Activated T-helper 17 cell treated with anti-CD3 and anti-CD28 coated beads, Interleukin-2, amount 50 U/mL, for 72 hours (primary cell): ENCODE measurements around the gene MTA1. TPM values are rescaled to one million over a fixed set of nuclear protein-coding genes. Genes with fewer than 3 reads are reported as not detected.

Experiments used
- ATAC-seq: fragments of 150-1000 bp; cut with Tn5 transposase; replicated peaks from 2 replicates; pipeline ENCODE4 v1.10.0; 2021; ENCODE audit warnings: mild to moderate bottlenecking, moderate library complexity
- H3K27ac Mint-ChIP-seq: one replicate; pipeline ENCODE4 v1.8.0; 2022; ENCODE audit warnings: mixed read lengths
- H3K27me3 Mint-ChIP-seq: one replicate; pipeline ENCODE4 v1.8.0; 2022; ENCODE audit warnings: mixed read lengths
- H3K36me3 Mint-ChIP-seq: one replicate; pipeline ENCODE4 v1.8.0; 2022; ENCODE audit warnings: low read depth, mild to moderate bottlenecking, mixed read lengths
- H3K4me1 Mint-ChIP-seq: one replicate; pipeline ENCODE4 v1.8.0; 2022; ENCODE audit warnings: mixed read lengths
- H3K4me3 Mint-ChIP-seq: one replicate; pipeline ENCODE4 v1.8.0; 2022; ENCODE audit warnings: mild to moderate bottlenecking, mixed read lengths
- H3K9me3 Mint-ChIP-seq: one replicate; pipeline ENCODE4 v1.8.0; 2022; ENCODE audit warnings: mixed read lengths
- total RNA-seq, 2 donors: library from RNA; stranded (reverse); gene quantifications; one replicate each; pipeline ENCODE4 v1.2.3, GENCODE V29; 2022

MTA1 gene
- total RNA-seq, 2 donors from 2014 or later: 99.4 to 144 TPM

DNA sequence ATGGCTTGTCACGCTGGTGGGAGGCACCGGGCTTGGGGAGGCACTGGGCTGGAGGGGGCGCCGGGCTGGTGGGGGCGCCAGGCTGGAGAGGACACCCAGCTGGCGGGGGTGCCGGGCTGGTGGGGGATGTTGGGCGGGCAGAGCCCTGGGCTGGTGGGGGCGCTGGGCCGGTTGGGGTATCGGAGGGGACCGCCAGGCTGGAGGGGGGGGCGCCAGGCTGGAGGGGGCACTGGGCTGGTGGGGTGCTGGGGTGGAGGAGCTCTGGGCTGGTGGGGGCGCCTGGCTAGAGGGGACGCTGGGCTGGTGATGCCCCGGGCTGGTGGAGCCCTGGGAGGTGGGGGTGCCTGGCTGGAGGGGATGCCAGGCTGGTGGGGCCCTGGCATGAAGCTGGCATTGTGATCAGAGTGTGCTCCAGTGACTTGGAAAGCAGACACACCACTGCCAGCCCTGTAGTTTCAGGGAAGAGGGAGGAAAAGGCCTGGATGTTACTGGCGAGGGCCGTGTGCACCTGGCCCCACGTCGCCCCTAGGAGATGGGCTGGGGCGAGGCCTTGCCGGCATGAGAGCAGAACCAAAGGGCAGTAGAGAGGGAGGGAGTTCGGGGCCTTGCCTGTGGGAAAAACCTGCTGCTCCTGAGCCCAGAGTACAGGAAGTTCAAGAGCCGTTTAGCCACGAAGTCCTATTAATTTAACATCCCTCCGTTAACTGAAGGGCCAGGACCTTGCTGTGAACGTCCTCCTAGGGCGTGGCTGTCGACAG is 84.5 kb downstream of the MTA1 start:
- Mint-ChIP-seq H3K4me3 (no peak overlapping the region), H3K9me3 (no peaks in the 10 kb centered on the region), H3K27me3 (peaks cover 4% of the 10 kb centered on the region), H3K27ac (no peak overlapping the region), H3K36me3 (no peaks in the 10 kb centered on the region), H3K4me1 (no peaks in the 10 kb centered on the region)
- no peak for ATAC-seq

DNA sequence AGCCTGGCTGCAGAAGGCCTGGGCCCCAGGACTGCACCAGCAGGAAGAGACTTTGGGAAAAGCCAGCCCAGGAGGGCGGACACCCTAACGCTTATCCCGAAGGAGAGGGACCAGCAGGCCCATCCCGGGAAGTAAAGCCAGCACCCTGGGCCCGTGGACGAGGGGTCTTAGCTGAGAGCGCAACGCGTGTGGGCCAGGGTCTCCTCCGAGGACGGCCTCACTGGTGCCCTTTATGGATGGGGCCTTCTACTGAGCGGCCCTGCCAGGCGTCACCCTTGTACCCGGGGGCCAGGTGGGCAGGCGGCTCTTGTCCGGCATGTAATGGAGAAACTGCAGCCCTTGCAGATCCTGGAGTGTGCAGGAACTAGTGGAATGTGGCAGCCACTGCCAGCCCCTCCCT is 85.5 kb downstream of the MTA1 start:
- no peak for ATAC-seq
- Mint-ChIP-seq H3K4me1 (no peaks in the 10 kb centered on the region), H3K27me3 (peaks cover 4% of the 10 kb centered on the region), H3K9me3 (no peaks in the 10 kb centered on the region), H3K36me3 (no peaks in the 10 kb centered on the region), H3K27ac (no peak overlapping the region), H3K4me3 (no peak overlapping the region)

DNA sequence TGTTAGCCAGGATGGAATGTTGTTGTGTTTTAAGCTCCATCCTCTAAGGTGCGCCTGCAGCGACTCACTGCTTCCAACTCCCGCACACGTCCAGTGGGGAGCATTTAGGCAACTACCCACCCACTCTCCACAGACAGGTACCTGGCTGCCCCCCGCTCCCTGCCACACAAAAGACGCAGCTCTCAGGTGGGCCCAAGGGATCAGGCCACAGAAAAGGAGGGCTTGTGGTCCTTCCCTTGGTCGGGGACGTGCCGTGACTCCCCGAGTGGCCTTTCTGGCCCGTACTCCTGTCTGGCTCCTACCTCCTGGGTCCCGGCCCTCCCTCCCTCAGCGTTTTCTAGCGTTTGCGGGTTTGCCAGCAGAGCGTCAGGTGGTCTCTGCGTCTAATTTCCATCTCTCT is 87.6 kb downstream of the MTA1 start:
- no peak overlapping the region for H3K27ac Mint-ChIP-seq
- ATAC-seq: no peak
- H3K36me3 Mint-ChIP-seq: no peaks in the 10 kb centered on the region
- no peaks in the 10 kb centered on the region for H3K9me3 Mint-ChIP-seq
- no peak overlapping the region for H3K4me3 Mint-ChIP-seq
- peaks cover 7% of the 10 kb centered on the region for H3K27me3 Mint-ChIP-seq
- no peaks in the 10 kb centered on the region for H3K4me1 Mint-ChIP-seq

DNA sequence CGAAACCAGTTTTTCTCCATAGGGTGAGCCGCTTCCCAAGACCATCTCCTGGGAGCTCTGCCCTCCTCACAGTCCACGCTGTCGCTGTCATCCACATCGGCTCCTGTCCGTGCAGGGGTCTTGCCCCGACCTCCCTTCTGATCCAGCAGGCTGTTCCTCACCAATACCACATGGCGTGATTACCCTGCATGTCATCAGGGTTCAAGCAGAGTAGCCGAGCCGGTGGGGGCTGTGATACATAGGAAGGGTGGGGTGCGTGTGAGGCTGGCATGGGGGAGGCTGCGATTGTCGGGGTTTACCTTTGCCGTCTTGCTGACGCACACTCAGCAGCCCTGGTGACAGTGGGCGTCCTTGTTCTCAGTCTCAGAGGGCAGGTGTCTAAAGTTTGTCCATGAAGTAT is 88.4 kb downstream of the MTA1 start:
- Mint-ChIP-seq H3K9me3 (no peaks in the 10 kb centered on the region), H3K36me3 (no peaks in the 10 kb centered on the region), H3K27ac (no peak overlapping the region), H3K27me3 (peaks cover 11% of the 10 kb centered on the region), H3K4me3 (no peak overlapping the region), H3K4me1 (no peaks in the 10 kb centered on the region)
- ATAC-seq: no peak

DNA sequence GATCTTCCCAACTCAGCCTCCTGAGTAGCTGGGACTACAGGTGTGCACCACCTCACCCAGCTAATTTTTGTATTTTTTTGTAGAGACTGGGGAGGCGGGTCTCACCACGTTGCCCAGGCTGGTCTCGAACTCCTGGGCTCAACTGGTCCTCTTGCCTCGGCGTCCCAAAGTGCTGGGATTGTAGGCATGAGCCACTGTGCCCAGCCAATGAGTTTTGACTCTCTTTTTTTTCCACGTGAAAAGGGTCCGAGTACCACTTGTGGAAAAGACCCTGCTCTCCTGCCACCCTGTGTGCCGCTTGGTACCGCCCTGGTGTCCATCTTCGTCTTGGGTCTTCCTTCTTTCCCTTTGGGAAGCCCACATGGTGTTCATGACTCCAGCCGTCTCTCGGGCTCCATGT is 89.0 kb downstream of the MTA1 start:
- Mint-ChIP-seq H3K4me3 (no peak overlapping the region), H3K9me3 (no peaks in the 10 kb centered on the region), H3K4me1 (no peaks in the 10 kb centered on the region), H3K27ac (no peak overlapping the region), H3K27me3 (peaks cover 16% of the 10 kb centered on the region), H3K36me3 (no peaks in the 10 kb centered on the region)
- no peak for ATAC-seq

DNA sequence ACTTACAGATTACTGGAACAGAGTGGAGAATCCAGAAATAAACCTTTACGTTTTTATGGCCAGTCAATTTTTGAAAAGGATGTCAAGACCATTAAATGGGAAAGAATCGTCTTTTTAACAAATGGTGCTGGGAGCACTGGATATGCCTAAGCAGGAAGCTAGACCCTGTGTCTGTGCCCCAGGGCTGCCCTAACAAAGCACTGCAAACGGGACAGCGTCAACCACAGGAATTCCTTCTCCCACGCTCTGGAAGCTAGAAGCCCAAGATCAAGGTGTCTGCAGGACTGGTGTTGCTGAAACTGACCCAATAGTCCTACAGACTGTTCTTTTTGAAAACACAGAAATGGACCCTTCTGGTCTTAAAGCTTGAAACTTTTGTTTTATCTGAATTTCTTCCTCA is 97.5 kb downstream of the MTA1 start:
- no peaks in the 10 kb centered on the region for H3K36me3 Mint-ChIP-seq
- no peaks in the 10 kb centered on the region for H3K4me1 Mint-ChIP-seq
- H3K4me3 Mint-ChIP-seq: no peak overlapping the region

DNA sequence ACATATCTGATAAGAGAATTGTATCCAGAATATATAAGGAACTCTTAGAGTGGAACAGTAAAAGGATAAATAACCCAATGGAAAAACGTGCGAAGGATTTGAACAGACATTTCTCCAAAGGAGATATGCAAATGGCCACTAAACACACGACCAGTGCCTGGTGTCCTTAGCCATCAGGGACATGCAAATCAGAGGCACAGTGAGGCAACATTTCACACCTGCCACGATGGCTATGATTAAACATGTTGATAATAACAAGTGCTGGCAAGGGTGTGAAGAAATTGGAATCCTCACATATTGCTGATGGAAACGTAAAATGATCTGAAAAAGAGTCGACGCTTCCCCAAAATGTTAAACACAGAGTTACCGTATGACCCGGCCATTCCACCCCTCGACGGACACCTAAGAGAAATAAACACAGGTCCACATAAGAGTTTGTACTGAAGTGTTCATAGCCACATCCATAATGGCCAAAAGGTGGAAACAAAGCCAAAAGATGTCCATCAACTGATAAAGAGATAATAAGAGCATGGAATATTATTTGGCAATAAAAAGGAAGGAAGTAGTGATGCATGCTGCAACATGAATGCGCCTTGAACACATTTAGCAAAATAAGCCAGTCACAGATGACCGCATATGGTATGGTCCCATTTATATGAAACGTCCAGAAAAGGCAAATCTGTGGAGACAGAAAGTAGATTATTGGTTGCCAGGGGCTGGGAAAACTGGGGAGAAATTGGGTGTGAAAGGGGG is 100.5 kb downstream of the MTA1 start:
- Mint-ChIP-seq H3K9me3 (no peaks in the 10 kb centered on the region), H3K4me3 (no peak overlapping the region), H3K4me1 (no peaks in the 10 kb centered on the region), H3K27ac (no peak overlapping the region), H3K27me3 (peaks cover 20% of the 10 kb centered on the region), H3K36me3 (no peaks in the 10 kb centered on the region)
- ATAC-seq: no peak

More for the DNA sequence above, 97.5 kb downstream of the MTA1 start:
- peaks cover 36% of the 10 kb centered on the region for H3K27me3 Mint-ChIP-seq
- ATAC-seq: no peak
- no peaks in the 10 kb centered on the region for H3K9me3 Mint-ChIP-seq
- no peak overlapping the region for H3K27ac Mint-ChIP-seq

Other genes starting within 250 kb of the MTA1 start
- 10 to 100 TPM; 17.9 to 18.3 TPM for gene NUDT14, start 238.5 kb upstream of the MTA1 start, total RNA-seq
- 10 to 100 TPM; 19.5 to 41.3 TPM for gene BTBD6, start 171.3 kb upstream of the MTA1 start, total RNA-seq
- gene BRF1, start 118.8 kb upstream of the MTA1 start, total RNA-seq: 10 to 100 TPM; 28.6 to 35.1 TPM
- 10 to 100 TPM; 26.4 to 30.0 TPM for gene PACS2, start 105.1 kb upstream of the MTA1 start, total RNA-seq
- gene TEX22, start 21.3 kb upstream of the MTA1 start, total RNA-seq: 1 to 10 TPM in 1 of 2 donors, under 1 TPM in 1; 0.95 to 3.7 TPM
- 1 to 10 TPM in 1 of 2 donors, under 1 TPM in 1; 0.97 to 2.2 TPM for gene CRIP2, start 55.0 kb downstream of the MTA1 start, total RNA-seq
- gene CRIP1, start 67.1 kb downstream of the MTA1 start, total RNA-seq: 100 to 1,000 TPM; 271 to 358 TPM
- 10 to 100 TPM; 23.3 to 39.1 TPM for gene TEDC1, start 71.4 kb downstream of the MTA1 start, total RNA-seq
- 10 to 100 TPM in 1 of 2 donors, 1 to 10 TPM in 1; 2.5 to 12.3 TPM for gene TMEM121, start 106.8 kb downstream of the MTA1 start, total RNA-seq